Hepatocyte (in vitro differentiated cells): ENCODE data around the gene KSR1.

Experiments
- CTCF ChIP-seq: fragments of 200-600 bp; sonication (generic); IDR thresholded peaks from 2 replicates; pipeline ENCODE4 v1.5.1; 2016; ENCODE audit warnings: antibody characterized with exemption, mild to moderate bottlenecking; ENCODE audit not compliant: poor library complexity
- EZH2 ChIP-seq: fragments of 200-600 bp; sonication (generic); IDR thresholded peaks from 2 replicates; pipeline ENCODE4 v1.6.1; 2016; ENCODE audit warnings: antibody characterized with exemption, mild to moderate bottlenecking, borderline replicate concordance
- EZH2phosphoT487 ChIP-seq: fragments of 200-600 bp; sonication (generic); IDR thresholded peaks from one replicate; pipeline ENCODE4 v1.6.1; 2018; ENCODE audit warnings: antibody characterized with exemption, mild to moderate bottlenecking, low read depth, moderate library complexity; ENCODE audit not compliant: unreplicated experiment, severe bottlenecking

DNA sequence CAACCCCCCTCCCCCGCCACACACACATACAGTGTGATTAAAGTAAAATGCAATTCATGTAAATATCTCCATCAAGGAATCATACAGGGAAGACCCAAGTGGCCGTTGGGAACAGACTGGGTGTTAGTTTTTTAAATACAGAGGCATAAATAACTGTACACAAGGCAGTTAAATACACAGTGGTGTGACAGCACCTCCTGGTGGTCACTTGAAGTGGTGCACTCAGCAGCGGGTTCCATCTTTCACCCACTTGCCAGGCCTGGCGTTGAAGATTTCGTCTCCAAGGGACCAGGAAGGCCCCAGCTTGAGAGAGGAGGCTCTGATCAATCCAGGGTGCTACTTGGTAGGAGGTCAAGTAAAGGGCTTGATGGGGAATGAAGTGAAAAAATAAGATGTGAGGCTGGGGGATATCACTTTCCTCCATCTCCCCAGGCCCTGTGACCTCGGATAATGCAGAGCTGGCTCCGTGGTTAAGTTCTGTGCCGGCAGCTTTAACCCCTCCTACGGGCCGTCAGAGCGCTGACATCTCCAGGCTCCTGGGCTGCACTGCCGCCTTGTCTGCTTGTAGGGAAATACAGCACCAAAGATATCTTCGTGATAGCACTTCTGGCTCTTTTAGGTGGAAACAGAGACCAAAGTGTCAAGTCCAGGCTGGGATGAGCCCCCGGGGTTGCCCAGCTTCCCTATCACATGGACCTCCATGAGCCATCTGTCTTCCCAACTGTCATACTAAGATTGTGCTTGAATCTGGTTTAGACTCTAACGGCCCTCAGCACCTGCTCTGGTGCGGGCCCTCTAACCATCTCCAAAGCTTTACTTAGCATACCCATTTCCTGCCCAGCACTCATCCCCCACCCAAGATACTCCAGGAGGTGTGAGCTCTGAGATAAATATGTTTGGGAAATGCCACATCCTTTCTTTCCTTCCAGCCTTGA, 195.4 kb downstream of the KSR1 start:
- TF ChIP-seq CTCF (peak; percentile 74), EZH2 (no peak), EZH2phosphoT487 (no peak)
